Activated T-helper 9 cell treated with anti-CD3 and anti-CD28 coated beads, Interleukin-2, amount 50 U/mL, for 16 hours (primary cell): Measurements from ENCODE around the gene NOP10.
"Not testable (repeated sequence)": the region's sequence is repeated elsewhere in the genome, so short reads cannot be mapped to it uniquely, and the experiment has no call there.

Experiments used
- DNase-seq: peaks from one replicate; pipeline ENCODE4 v3.0.0-alpha.2; 2020; ENCODE audit warnings: low read depth

Gene NOP10

DNA sequence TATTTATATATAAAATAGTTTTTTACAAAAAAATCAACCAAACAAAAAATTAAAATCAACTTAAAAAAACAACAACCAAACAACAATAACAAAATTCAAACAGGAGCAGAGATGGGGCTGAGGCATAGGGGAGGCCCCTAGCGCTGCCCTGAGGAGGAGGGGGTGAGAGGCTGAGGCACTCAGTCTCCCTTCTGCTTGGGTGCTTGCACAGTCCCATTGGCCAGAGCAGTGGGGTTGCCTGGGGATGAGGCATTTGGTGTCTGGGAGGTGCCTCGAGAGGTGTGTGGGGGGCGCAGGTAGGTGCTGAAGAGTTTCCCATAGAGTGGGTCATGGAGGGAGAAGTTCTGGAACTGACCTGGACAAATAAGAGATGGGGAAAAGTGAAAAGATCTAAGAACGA lies 16.0 kb upstream of the NOP10 start:
- no peak for DNase-seq

DNA sequence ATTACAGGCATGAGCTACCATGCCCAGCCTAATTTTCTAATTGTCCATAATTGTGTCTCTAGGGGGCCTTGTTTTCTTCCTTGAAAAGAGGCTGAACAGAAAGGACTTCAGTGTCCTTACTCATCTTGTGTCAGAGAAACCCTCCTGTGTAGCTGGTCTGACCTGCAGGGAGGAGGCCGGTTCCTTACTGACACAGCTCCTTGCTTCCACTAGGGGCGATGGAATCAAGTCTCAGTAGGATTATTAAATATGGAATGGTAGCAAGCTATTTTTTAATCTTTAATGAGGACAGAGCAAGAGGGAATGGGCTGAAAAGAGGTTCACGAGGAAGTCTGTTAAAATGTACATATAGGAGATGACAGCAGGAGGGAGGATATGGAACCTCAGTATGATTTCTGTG lies 15.4 kb upstream of the NOP10 start:
- DNase-seq = no peak

GRCh38 chr15:34357653-34358052 lies 14.7 kb upstream of the NOP10 start:
- DNase-seq = no peak

GRCh38 chr15:34355241-34355640 lies 12.3 kb upstream of the NOP10 start:
- no peak for DNase-seq

GRCh38 chr15:34354286-34354685 lies 11.3 kb upstream of the NOP10 start:
- DNase-seq = no peak

DNA sequence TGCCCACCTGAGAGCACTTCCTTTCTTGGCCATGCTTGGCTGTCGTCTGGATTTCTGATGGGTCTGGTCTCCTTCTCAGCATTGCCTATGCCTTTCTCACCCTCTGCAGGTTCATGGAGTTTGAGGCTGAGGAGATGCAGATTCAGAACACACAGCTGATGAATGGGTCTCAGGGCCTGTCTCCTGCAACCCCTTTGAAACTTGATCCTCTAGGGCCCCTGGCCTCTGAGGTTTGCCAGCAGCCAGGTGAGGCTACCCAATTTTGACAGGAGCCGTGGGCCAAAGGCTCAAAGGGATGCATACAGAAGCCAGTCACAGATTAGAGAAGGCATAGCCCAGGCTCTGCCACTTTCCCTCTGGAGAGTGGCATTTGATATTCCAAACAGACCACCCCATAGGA lies 10.7 kb upstream of the NOP10 start:
- no peak for DNase-seq

- DNase-seq = not testable (repeated sequence)
Measured at GRCh38 chr15:34352996-34353395, 10.1 kb upstream of the NOP10 start.

- no peak for DNase-seq
Measured at GRCh38 chr15:34349769-34350168, 6.8 kb upstream of the NOP10 start.

DNA sequence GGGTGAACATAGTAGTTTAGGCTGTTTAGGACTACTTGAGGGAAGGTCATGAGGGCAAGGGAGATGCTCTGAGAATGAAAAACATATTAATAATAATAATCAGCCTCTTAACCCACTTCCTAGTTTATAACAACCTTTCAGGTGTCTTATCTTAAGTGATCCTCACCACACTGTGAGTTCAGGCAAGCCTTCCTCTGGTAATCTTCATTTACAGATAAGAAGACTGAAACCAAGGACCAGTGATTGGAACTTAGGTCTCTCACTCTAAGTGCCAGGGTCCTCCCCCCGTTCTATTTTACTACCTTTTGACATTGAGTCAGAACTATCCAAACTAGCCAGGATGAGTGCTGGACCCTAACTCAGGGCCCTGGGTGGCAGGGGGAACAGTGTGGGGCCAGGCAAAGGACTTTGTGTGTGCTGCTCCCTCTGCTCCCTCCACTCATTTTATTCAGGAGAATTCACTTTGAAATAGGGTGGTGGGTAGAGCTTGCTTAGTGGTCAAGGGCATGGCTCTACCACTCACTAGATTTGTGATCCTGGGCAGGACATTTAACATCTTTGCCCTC lies 5.9 kb upstream of the NOP10 start:
- no peak for DNase-seq

DNA sequence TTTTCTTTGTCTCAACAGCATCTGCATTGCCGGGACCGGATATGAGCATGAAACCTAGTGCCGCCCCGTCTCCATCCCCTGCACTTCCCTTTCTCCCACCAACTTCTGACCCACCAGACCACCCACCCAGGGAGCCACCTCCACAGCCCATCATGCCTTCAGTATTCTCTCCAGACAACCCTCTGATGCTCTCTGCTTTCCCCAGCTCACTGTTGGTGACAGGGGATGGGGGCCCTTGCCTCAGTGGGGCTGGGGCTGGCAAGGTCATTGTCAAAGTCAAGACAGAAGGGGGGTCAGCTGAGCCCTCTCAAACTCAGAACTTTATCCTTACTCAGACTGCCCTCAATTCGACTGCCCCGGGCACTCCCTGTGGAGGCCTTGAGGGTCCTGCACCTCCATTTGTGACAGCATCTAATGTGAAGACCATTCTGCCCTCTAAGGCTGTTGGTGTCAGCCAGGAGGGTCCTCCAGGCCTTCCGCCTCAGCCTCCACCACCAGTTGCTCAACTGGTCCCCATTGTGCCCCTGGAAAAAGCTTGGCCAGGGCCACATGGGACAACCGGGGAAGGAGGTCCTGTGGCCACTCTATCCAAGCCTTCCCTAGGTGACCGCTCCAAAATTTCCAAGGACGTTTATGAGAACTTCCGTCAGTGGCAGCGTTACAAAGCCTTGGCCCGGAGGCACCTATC lies 5.2 kb upstream of the NOP10 start:
- no peak for DNase-seq

DNA sequence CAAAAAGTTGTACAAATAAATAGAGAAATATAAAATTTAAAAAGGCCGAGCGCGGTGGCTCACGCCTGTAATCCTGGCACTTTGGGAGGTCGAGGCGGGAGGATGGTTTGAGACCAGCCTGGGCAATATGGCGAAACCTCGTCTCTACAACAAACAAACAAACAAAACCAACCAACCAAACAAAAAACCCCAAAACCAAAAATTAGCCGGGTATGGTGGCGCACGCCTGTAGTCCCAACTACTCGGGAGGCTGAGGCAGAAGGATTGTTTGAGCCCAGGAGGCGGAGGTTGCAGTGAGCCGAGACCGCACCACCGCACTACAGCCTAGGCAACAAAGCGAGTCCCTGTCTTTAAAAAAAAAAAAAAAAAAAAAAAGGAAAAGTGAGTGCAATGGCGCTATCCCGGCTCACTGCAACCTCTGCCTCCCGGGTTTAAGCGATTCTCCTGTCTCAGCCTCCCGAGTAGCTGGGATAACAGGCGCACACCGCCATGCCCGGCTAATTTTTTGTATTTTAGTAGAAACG lies 661 bp downstream of the NOP10 start:
- DNase-seq = not testable (repeated sequence)

DNA sequence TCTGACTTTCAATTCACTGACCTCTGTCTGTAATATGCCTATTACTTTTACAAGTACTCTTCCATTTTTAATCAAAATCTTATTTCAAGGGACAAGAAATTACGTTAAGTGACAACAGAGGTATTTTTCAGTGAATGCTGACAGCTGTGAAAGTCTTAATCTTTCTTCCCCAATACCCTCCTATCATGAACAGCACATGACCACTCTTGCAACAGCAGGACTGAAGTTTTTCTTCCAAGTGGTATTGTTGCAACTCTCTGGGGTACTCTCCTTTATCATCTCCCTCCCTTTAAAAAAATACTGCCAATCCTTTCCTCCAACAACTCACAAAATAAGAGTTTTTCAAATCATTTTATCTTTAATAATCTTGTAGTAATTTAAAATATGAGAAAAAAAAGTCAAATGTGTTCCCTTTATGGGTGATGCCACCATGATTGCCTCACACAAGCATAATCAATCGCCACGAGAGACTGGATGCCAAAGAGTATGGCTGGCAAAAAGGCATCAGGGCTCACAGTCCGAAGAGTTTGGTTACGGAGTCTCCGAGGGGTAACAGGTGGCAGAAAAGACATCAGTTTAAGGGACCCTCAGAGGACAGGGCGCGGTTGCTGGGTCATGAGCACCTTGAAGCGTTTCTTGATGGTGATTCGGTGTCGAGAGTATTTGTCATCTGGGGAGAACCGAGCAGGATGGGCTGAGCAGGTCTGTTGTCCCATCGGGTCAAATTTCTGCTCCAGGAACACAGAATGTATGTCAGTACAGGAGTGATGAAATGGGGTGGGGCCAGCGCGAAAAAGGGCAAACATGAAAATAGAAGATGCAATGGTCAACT lies 1.3 kb downstream of the NOP10 start:
- DNase-seq = no peak

GRCh38 chr15:34339946-34340345 lies 3.0 kb downstream of the NOP10 start:
- DNase-seq = no peak

DNA sequence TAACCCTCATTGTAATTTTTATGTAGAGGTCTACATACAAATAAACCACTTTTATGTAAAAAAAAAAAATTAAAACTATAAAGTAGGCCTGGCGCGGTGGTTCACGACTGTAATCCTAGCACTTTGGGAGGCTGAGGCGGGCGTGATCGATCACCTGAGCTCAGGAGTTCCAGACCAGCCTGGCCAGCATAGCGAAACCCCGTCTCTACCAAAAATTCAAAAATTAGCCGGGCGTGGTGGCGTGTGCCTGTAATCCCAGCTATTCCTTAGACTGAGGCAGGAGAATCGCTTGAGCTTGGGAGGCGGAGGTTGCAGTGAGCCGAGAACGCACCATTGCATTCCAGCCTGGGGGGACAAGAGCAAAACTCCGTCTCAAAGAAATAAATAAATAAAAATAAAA lies 4.6 kb downstream of the NOP10 start:
- no peak for DNase-seq

- DNase-seq = peak; percentile 86
Measured at GRCh38 chr15:34337557-34338306, 5.2 kb downstream of the NOP10 start, which contains the start of gene SLC12A6. SLC12A6 (minus strand) TSS chr15:34337781; CDS start chr15:34336680, 1,101 bp downstream.

GRCh38 chr15:34336991-34337556 lies 5.9 kb downstream of the NOP10 start:
- no peak for DNase-seq

GRCh38 chr15:34336231-34336990 lies 6.5 kb downstream of the NOP10 start:
- no peak for DNase-seq

DNA sequence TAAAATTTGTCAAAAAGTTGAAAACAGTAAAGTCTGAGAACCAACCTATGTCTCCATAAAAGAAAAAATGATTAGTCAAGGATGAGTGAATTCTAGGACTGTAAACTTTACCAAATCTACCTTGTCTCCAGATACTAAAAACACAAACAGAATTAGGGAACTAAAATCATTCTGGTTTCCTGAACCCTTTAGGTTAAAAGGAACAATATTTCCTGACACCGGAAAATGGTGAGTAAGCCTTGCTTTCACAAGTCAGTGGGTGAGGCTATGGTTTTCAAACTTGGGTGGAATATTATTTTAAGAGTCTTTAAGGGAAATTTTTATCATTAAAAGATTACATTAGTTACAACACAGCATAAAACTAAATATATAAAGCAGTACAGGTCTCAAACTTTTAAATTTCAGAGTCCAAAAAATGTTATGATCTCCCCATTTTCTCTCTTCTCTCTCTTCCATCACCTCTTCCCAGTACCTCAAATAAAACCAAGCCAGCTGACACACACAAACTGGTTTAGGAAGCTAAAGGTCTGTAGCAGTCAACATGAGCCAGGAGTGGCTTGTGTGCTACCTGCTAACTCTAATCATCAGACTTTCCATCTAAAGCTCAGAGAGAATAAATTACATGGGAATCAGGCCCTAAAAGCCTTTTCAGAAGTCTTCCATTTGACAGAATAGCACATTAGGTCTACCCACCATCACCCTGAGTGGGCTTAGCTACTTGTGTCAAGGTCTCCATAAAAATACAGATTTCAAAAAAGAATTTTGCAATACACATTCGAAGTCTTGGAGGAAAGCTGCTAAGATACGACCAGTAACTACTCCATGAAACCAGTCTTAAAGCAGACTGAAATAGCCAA lies 7.5 kb downstream of the NOP10 start:
- no peak for DNase-seq

- no peak for DNase-seq
Measured at GRCh38 chr15:34334672-34335071, 8.3 kb downstream of the NOP10 start.

DNA sequence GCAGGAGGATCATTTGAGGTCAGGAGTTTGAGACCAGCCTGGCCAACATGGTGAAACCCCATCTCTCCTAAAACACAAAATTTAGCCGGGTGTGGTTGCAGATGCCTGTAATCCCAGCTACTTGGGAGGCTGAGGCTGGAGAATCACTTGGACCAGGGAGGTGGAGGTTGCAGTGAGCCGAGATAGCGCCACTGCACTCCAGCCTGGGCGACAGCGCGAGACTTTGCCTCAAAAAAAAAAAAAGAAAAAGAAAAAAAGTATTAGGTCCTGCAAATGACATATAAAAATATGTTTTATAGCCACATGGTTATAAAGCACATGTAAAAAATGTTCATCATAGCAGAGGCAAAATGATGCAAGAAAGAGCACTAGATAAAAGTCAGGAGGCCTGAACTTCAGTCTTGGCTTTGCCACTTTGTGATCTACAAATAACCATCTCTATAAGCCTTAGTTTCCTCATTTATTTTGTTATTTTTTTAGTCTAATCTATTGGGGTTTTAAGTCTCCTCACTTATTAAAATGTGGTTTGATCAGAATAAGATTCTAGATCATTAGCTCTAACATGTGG lies 10.3 kb downstream of the NOP10 start:
- DNase-seq = no peak
